ENCODE measurements around the gene CYGB.

- TF ChIP-seq CTCF (IDR thresholded peaks at IDR 0.05; ENCODE audit: low read depth, low read length, poor library complexity, severe bottlenecking) (no peak), EZH2phosphoT487 (IDR thresholded peaks at IDR 0.05; ENCODE audit: borderline replicate concordance, low read length) (no peak)
Measured at GRCh38 chr17:76550712-76551615, 13.5 kb upstream of the CYGB start.

Measured in DOHH2 (cell line).